ENCODE measurements around the gene ARHGAP10. TPM values are rescaled to one million over a fixed set of nuclear protein-coding genes. Genes with fewer than 3 reads are reported as not detected.

Gene ARHGAP10
- total RNA-seq, 4 donors from 2014 or later = 186 to 296 (median 192) TPM

DNA sequence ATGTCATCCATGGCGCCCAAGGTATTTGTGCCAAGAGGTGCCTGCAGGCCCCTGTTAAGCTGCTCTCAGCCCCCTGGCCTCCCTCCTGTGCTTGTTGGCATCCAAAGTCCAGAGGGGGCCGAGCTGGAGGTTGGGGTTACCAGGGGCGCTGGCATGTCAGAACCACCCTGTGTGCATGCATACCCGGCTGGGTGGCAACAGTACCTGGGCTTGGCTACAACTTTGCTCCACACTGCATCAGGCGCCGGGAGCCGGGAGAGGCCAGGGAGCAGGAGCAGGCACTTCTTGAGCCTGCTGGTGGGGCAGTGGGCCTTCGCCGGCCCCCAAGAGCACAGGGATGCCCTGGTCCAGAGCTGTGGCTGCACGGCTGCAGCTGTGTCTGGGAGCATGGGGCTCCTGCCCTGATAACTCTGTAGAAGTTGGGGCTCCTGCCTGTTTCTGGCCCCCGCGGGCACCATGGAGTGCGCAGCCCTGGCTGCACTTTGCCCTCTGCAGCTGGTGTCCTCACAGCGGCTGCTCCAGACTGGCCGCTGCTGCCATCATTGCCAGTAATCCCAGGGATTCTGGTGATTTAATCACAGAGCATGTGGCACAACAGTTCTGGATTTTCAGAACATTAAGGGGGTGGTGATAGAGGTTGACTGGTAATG lies 130.3 kb downstream of the ARHGAP10 start:
- no peak for DNase-seq (ENCODE audit: extremely low spot score)
- no peak overlapping the region for H3K4me3 ChIP-seq
- no peak for TF ChIP-seq EP300 (IDR thresholded peaks at IDR 0.05)
- no peak for TF ChIP-seq POLR2A (IDR thresholded peaks at IDR 0.05; ENCODE audit: low read depth)
- TF ChIP-seq CTCF (IDR thresholded peaks at IDR 0.05) = no peak
- TF ChIP-seq POLR2AphosphoS5 (IDR thresholded peaks at IDR 0.05) = no peak
- H3K27ac ChIP-seq (replicated peaks in 1 of 4) = peak overlapping the region; percentile 77 to 81 (median 79)
- peaks cover 7 to 35% (median 22%) of the 10 kb centered on the region in 4 donors for H3K36me3 ChIP-seq
- H3K27me3 ChIP-seq = no peaks in the 10 kb centered on the region
- H3K4me1 ChIP-seq = peaks cover 46 to 95% (median 87%) of the 10 kb centered on the region in 4 donors
- H3K9me3 ChIP-seq = no peaks in the 10 kb centered on the region
- WGBS = 90% methylated on average over 10 of the region's 15 CpGs
- intact Hi-C loops (cut with DNase I) = loop anchor here (5.0 kb wide), 1 partner anchor 130 kb away; the partner anchor contains the start of gene ARHGAP10

DNA sequence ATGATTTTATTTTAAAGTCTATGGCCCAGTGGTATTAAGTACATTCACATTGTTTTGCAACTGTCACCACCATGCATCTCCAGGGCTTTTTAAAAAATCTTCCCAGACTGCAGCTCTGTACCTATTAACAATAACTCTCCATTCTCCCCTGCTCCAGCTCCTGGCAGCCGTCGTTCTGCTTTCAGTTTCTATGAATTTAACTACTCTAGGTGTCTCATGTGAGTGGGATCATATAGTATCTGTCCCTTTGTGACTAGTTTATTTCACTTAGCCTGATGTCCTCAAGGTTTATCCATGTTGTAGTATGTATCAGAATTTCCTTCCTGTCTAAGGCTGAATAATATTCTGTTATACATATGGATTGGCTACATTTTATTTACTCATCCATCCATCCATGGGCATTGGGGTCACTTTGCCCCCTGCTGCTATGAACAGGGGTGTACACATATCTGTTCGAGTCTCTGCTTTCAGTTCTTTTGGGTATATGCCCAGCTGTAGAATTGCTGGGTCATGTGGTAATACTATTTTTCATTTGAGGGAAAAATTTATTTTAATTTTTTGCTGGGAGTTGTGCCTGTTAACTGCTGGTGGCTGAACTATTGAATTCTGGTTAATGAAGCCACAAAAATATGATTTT lies 131.3 kb downstream of the ARHGAP10 start:
- Histone ChIP-seq H3K27ac (replicated peaks in 1 of 4) (peak overlapping the region; percentile 77 to 81 (median 79)), H3K9me3 (no peaks in the 10 kb centered on the region), H3K36me3 (peaks cover 7 to 43% (median 27%) of the 10 kb centered on the region in 4 donors), H3K27me3 (no peaks in the 10 kb centered on the region), H3K4me1 (peaks cover 44 to 85% (median 80%) of the 10 kb centered on the region in 4 donors), H3K4me3 (no peak overlapping the region)
- intact Hi-C loops (cut with DNase I) = loop anchor here (5.0 kb wide), 1 partner anchor 131 kb away; the partner anchor contains the start of gene ARHGAP10
- 33% methylated on average over 3 of the region's 3 CpGs for WGBS
- TF ChIP-seq POLR2AphosphoS5 (IDR thresholded peaks at IDR 0.05) (peak in 1 of 2 donors; percentile 2), EP300 (IDR thresholded peaks at IDR 0.05) (no peak)
- DNase-seq (ENCODE audit: extremely low spot score) = no peak

DNA sequence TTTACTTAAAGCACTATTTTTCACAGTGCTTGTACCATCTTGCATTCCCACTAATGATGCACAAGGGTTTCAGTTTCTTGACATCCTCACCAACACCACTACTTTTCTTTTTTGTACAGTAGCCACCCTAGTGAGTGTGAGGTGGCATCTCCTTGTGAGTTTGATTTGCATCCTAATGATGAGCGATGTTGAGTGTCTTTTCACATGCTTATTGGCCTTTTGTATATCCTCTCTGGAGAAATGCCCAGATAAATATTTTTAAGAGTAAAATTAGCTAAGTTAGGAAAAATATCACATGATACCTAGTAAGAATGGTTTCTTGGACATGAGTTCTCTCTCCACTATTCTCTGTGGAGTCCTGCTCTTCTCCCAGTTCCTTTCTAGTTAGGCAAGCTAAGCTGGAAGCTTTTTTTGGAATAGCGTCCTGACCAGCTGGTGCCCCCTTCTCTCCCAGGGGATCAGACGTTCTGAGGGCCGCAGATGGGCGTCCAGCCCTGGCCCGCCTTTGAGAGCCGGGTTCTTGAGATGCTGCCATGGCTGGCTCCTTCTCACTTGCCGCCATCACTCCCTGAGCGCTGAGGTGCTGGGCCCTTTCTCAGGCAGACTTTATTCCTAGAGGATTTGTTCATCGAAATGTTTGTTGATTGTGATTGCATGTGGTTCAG lies 132.1 kb downstream of the ARHGAP10 start:
- Histone ChIP-seq H3K4me1 (peaks cover 43 to 78% (median 73%) of the 10 kb centered on the region in 4 donors), H3K27ac (replicated peaks in 1 of 4) (peak overlapping the region; percentile 77 to 81 (median 79)), H3K36me3 (peaks cover 7 to 45% (median 30%) of the 10 kb centered on the region in 4 donors), H3K9me3 (no peaks in the 10 kb centered on the region), H3K4me3 (no peak overlapping the region), H3K27me3 (no peaks in the 10 kb centered on the region)
- peak; percentile 72 for DNase-seq (ENCODE audit: extremely low spot score)
- TF ChIP-seq POLR2AphosphoS5 (IDR thresholded peaks at IDR 0.05) (peak in 1 of 2 donors; percentile 3), POLR2A (IDR thresholded peaks at IDR 0.05; ENCODE audit: low read depth) (no peak)
- 77% methylated on average over 7 of the region's 10 CpGs for WGBS
- intact Hi-C loops (cut with DNase I) = loop anchor here (5.0 kb wide), 1 partner anchor 132 kb away; the partner anchor contains the start of gene ARHGAP10

- 37% methylated on average over 5 of the region's 5 CpGs for WGBS
Observed at GRCh38 chr4:147864607-147865006, 132.7 kb downstream of the ARHGAP10 start.

More at GRCh38 chr4:147864607-147865006, 132.7 kb downstream of the ARHGAP10 start:
- peaks cover 43 to 74% (median 69%) of the 10 kb centered on the region in 4 donors for H3K4me1 ChIP-seq
- H3K4me3 ChIP-seq = no peak overlapping the region
- H3K27ac ChIP-seq (replicated peaks in 1 of 4) = peak overlapping the region; percentile 77 to 81 (median 79)
- TF ChIP-seq CTCF (IDR thresholded peaks at IDR 0.05) = no peak
- no peak for TF ChIP-seq EP300 (IDR thresholded peaks at IDR 0.05)
- no peak for TF ChIP-seq POLR2A (IDR thresholded peaks at IDR 0.05; ENCODE audit: low read depth)
- peak in 1 of 2 donors; percentile 13 for TF ChIP-seq POLR2AphosphoS5 (IDR thresholded peaks at IDR 0.05)
- H3K27me3 ChIP-seq = no peaks in the 10 kb centered on the region
- no peak for DNase-seq (ENCODE audit: extremely low spot score)
- intact Hi-C loops (cut with DNase I) = loop anchor here (5.0 kb wide), 1 partner anchor 132 kb away; the partner anchor contains the start of gene ARHGAP10
- no peaks in the 10 kb centered on the region for H3K9me3 ChIP-seq
- peaks cover 7 to 47% (median 31%) of the 10 kb centered on the region in 4 donors for H3K36me3 ChIP-seq

All from esophagus muscularis mucosa (tissue), 4 donors.